ENCODE results near the gene ZMPSTE24. TPM values are rescaled to one million over a fixed set of nuclear protein-coding genes. Genes with fewer than 3 reads are reported as not detected.

ZMPSTE24 gene
- total and polyA plus RNA-seq, 2 of the 4 experiments (the other 2 are of a cell fraction): 21.0 to 28.9 TPM

DNA sequence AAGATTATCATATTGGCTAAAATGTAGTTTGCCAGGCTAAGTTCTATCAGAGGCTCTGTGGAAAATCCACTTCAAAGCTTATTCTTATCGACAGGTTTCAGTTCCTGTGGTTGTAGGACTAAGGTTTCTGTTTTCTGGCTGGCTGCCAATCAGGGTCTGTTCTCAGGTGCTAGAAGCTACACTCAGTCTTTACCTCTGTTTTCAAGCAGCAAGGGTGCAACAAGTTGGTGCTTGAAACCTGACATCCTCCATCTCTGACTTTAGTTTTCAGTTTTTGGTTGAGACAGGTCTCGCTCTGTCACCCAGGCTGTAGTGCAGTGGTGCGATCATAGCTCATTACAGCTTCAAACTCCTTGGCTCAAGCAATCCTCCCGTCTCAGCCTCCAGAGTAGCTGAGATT lies 25.6 kb upstream of the ZMPSTE24 start:
- no peak overlapping the region for H3K27ac ChIP-seq (ENCODE audit: insufficient read depth, low read length)
- H2AK5ac ChIP-seq (ENCODE audit: low read depth, low read length): no peak overlapping the region
- TF ChIP-seq BHLHE40 (IDR thresholded peaks at IDR 0.05; ENCODE audit: low read depth, low read length) (no peak), NFE2L2 (IDR thresholded peaks at IDR 0.05; ENCODE audit: low read depth, low read length) (no peak), RFX5 (IDR thresholded peaks at IDR 0.05; ENCODE audit: low read depth, low read length) (no peak), CEBPB (IDR thresholded peaks at IDR 0.05; ENCODE audit: low read depth, low read length) (no peak), MAFK (IDR thresholded peaks at IDR 0.05; ENCODE audit: low read depth, low read length) (no peak), MAZ (IDR thresholded peaks at IDR 0.05; ENCODE audit: borderline replicate concordance, low read depth, low read length) (no peak), MXI1 (IDR thresholded peaks at IDR 0.05; ENCODE audit: borderline replicate concordance, low read depth, low read length) (no peak), CHD1 (IDR thresholded peaks at IDR 0.05; ENCODE audit: low read depth, low read length) (no peak), RCOR1 (IDR thresholded peaks at IDR 0.05; ENCODE audit: insufficient replicate concordance, low read length) (no peak), POLR2A (IDR thresholded peaks at IDR 0.05; ENCODE audit: low read depth, low read length) (no peak), FOS (IDR thresholded peaks at IDR 0.05; ENCODE audit: low read depth, low read length) (no peak), RAD21 (IDR thresholded peaks at IDR 0.05; ENCODE audit: low read length) (no peak), SMC3 (IDR thresholded peaks at IDR 0.05; ENCODE audit: low read depth, low read length) (no peak)
- TF ChIP-seq, protein P1, sequence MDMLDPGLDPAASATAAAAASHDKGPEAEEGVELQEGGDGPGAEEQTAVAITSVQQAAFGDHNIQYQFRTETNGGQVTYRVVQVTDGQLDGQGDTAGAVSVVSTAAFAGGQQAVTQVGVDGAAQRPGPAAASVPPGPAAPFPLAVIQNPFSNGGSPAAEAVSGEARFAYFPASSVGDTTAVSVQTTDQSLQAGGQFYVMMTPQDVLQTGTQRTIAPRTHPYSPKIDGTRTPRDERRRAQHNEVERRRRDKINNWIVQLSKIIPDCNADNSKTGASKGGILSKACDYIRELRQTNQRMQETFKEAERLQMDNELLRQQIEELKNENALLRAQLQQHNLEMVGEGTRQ (IDR thresholded peaks at IDR 0.05; ENCODE audit: low read depth, low read length): no peak
- TF ChIP-seq, protein P2, sequence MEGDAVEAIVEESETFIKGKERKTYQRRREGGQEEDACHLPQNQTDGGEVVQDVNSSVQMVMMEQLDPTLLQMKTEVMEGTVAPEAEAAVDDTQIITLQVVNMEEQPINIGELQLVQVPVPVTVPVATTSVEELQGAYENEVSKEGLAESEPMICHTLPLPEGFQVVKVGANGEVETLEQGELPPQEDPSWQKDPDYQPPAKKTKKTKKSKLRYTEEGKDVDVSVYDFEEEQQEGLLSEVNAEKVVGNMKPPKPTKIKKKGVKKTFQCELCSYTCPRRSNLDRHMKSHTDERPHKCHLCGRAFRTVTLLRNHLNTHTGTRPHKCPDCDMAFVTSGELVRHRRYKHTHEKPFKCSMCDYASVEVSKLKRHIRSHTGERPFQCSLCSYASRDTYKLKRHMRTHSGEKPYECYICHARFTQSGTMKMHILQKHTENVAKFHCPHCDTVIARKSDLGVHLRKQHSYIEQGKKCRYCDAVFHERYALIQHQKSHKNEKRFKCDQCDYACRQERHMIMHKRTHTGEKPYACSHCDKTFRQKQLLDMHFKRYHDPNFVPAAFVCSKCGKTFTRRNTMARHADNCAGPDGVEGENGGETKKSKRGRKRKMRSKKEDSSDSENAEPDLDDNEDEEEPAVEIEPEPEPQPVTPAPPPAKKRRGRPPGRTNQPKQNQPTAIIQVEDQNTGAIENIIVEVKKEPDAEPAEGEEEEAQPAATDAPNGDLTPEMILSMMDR (conservative IDR thresholded peaks at IDR 0.05; ENCODE audit: low read depth, low read length): no peak
- TF ChIP-seq, protein P3, sequence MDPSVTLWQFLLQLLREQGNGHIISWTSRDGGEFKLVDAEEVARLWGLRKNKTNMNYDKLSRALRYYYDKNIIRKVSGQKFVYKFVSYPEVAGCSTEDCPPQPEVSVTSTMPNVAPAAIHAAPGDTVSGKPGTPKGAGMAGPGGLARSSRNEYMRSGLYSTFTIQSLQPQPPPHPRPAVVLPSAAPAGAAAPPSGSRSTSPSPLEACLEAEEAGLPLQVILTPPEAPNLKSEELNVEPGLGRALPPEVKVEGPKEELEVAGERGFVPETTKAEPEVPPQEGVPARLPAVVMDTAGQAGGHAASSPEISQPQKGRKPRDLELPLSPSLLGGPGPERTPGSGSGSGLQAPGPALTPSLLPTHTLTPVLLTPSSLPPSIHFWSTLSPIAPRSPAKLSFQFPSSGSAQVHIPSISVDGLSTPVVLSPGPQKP (IDR thresholded peaks at IDR 0.05; ENCODE audit: borderline replicate concordance, low read depth, low read length): no peak
- ChIA-PET CTCF (no interaction called here), POLR2A (ENCODE audit: unreplicated experiment) (no interaction called here)
- no peak overlapping the region for H2BK20ac ChIP-seq (ENCODE audit: low read depth, low read length)
- no peak overlapping the region for H3K4ac ChIP-seq (ENCODE audit: low read depth, low read length)
- no CpG with 5 or more reads among the region's 4 CpGs for WGBS, 2 experiments (ENCODE audit: extremely low coverage in 2 of 2, insufficient read length in 1 of 2)
- no peak overlapping the region for H3K56ac ChIP-seq (ENCODE audit: extremely low read depth, insufficient read depth, low read length)
- H3K18ac ChIP-seq (ENCODE audit: low read depth, low read length): no peak overlapping the region
- H3K4me1 ChIP-seq (ENCODE audit: control insufficient read depth, insufficient read depth, low read length): peaks cover 1% of the 10 kb centered on the region; the same call in 1 of the 2 replicates
- H3K23ac ChIP-seq (ENCODE audit: low read depth, low read length): no peak overlapping the region
- H2BK15ac ChIP-seq (ENCODE audit: low read depth, low read length): no peak overlapping the region
- no peaks in the 10 kb centered on the region for H3K27me3 ChIP-seq (ENCODE audit: control insufficient read depth, insufficient read depth, low read length)
- no peak overlapping the region for H3K9ac ChIP-seq (ENCODE audit: low read depth, low read length)
- peaks cover 34% of the 10 kb centered on the region for H3K36me3 ChIP-seq (ENCODE audit: control insufficient read depth, insufficient read depth, low read length)
- in situ Hi-C loops (cut with MboI; ENCODE audit: low sequenced_read_pairs) (no loop called here), dilution Hi-C loops (cut with HindIII; ENCODE audit: low sequenced_read_pairs, unreplicated experiment) (no loop called here), intact Hi-C loops (cut with micrococcal nuclease) (no loop called here)
- no peaks in the 10 kb centered on the region for H3K9me3 ChIP-seq (ENCODE audit: control insufficient read depth, insufficient read depth, low read length)
- no peaks in the 10 kb centered on the region for H4K20me1 ChIP-seq (ENCODE audit: insufficient read depth, low read length)
- DNase-seq: no peak
- peaks cover 3% of the 10 kb centered on the region for H3K9me1 ChIP-seq (ENCODE audit: insufficient read depth, low read length)
- no peak overlapping the region for H4K5ac ChIP-seq (ENCODE audit: low read depth, low read length)
- H2AFZ ChIP-seq (replicated peaks; ENCODE audit: low read length, poor library complexity): no peak overlapping the region
- H2AK9ac ChIP-seq (replicated peaks; ENCODE audit: low read depth, low read length, poor library complexity): no peak overlapping the region
- no peak overlapping the region for H4K8ac ChIP-seq (ENCODE audit: low read depth in 2 of 2, low read length in 2 of 2)
- H3K79me1 ChIP-seq (ENCODE audit: low read depth in 1 of 2, low read length in 2 of 2): peaks cover 14 to 36% of the 10 kb centered on the region in 2 experiments
- no TSS peak for BruUV-seq (replicated peaks)
- ATAC-seq (ENCODE audit: low read depth): no peak
- no peak overlapping the region for H4K91ac ChIP-seq (ENCODE audit: insufficient read depth, low read depth, low read length)
- no peak overlapping the region for H3K4me2 ChIP-seq (ENCODE audit: low read depth, low read length)
- no peak overlapping the region for H2BK120ac ChIP-seq (ENCODE audit: low read depth, low read length)
- no peak overlapping the region for H3K14ac ChIP-seq (replicated peaks; ENCODE audit: low read depth, low read length)
- no peak overlapping the region for H3K4me3 ChIP-seq (ENCODE audit: insufficient read depth, low read depth, low read length)
- H2BK5ac ChIP-seq (ENCODE audit: low read depth, low read length, poor library complexity, severe bottlenecking): no peak overlapping the region
